Effector CD8-positive, alpha-beta T cell (primary cell): ENCODE data around the gene SPDYE5.
A peak's percentile ranks its signal among the peaks of the same experiment; 100 is the strongest.
"Not testable (repeated sequence)": the region's sequence is repeated elsewhere in the genome, so short reads cannot be mapped to it uniquely, and the experiment has no call there.

Experiments used
- DNase-seq: peaks from one replicate; lab custom pipeline; 2025; lab: John Stamatoyannopoulos, UW
- total RNA-seq, 4 experiments: gene quantifications; one replicate each; lab custom pipeline; 2026; lab: John Stamatoyannopoulos, UW

Gene SPDYE5
- 0 to 0.18 (median 0) reads per million in 4 experiments for total RNA-seq

DNA sequence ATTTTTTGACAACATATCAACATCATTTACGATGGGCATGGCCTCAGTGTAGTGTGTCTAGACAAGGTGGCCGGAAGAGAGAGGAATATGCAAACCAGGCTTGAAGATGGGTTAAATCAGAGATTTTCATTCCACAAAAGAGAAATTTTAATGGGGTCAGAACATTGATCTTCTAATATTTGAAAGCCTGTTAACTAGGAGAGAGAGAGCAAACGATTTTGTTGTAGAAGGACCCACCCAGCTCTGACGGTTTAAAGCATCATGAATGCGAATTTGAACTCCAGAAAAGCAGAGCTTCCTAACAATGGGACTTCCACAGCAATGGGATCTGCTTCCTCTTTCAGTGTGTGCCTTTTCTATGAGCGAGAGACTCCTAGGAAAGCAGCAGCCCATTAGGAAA, at the start of gene SPDYE5:
Gene SPDYE5, plus strand, starts transcription at position 301 of the 400 bp plus-strand sequence. CDS start 1,728 bp downstream, outside the sequence.
- DNase-seq = not testable (repeated sequence)

DNA sequence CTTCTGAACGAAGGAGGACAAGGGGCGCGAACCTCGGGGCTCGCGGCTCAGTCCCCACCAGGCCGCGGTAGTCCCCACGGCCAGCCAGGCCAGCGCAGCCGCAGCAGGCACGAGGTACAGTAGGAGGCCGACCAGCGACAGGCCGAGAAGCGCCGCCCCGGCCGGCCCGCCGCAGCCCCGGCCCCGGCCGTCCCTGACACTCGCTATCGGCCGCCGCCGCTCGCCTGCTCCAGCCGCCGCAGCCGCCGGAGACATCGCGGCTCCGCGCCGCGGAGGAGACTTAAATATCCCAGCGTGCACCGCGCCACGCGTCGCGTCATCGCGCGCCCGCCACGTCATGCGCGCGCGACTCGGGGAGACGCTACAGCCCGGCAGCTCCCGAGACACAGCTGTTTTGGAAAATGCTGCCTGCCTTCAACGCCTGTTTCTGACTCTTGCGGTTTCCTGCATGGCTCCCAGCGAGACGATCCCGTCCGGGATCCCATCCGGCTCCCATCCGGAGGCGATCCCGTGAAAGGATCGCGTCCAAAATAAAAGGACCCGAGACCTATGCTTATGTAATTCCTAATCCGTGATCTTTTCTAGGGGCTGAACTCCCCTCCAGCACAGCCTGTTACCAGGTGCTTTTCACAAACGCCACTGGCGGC, 49.5 kb upstream of the SPDYE5 start:
- peak; percentile 2 for DNase-seq

DNA sequence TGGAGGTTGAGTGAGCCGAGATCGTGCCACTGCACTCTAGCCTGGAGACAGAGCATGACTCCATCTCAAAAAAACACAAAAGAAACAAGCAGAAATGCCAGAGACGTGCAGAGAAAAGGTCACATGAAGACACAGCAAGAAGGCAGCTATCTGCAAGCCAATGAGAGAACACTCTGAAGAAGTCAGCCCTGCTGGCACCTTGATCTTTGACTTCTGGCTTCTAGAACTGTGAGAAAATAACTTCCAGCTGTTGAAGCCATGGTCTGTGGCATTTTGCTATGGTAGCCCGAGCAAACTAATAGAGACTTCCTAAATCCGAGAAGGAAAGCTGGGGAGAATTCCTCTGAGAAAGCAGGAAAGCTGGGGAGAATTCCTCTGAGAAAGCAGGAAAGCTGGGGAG, 42.2 kb upstream of the SPDYE5 start:
- not testable (repeated sequence) for DNase-seq

DNA sequence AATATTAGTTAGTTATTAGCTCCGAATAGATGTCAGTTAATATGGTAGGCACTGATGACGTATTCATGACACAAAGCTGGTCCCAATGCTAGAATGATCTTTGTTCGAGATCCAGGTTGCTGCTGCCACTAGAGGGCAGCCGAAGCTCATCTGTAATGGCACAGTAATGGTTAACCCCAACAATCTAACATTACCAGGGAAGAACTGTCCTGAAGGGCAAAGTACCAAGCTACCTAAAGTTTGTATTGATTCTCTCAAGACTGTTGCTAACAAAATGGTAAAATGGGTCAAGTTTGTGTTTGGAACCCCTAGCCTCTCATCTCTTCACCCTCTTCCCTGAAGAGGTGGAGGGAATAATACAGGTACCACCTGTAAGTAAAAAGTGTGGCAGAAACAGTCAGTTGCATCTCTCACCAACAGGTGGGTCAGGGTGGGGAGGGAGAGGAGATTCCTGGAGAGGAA, 39.6 kb upstream of the SPDYE5 start:
- not testable (repeated sequence) for DNase-seq

DNA sequence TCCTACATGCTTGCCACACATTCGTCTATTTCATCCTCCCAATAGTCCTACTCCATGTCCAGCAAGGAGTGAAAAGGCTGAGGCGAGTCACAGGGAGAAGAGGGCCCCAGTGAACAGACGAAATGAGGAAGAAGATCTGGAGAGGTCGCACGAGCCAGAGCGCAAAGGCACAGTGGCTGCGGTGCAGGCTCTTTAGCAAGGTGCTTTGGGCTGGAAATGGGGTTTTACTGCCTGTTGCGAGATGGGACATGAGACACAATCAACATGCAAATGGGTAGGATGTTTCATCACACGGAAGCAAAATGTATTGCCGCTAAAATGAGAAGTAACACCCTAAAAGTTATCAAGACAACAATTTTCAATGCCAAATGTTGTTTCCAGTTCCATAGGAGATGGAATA, 35.7 kb upstream of the SPDYE5 start:
- DNase-seq = not testable (repeated sequence)

DNA sequence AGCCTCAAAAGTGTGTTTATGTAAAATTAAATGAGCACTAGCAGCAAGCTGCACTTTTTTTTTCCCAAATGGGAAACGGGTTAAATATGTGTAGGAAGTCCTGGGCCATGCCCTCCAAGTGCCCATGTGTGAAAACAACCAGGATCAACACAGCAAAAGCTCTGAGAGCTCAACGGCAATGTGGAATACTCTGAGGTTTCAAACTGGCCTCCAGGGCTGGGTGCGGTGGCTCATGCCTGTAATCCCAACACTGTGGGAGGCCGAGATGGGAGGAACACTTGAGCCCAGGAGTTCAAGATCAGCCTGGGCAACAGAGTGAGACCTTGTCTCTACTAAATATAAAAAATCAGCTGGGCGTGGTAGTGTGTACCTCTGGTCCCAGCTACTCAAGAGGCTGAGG, 34.1 kb upstream of the SPDYE5 start:
- DNase-seq = not testable (repeated sequence)

DNA sequence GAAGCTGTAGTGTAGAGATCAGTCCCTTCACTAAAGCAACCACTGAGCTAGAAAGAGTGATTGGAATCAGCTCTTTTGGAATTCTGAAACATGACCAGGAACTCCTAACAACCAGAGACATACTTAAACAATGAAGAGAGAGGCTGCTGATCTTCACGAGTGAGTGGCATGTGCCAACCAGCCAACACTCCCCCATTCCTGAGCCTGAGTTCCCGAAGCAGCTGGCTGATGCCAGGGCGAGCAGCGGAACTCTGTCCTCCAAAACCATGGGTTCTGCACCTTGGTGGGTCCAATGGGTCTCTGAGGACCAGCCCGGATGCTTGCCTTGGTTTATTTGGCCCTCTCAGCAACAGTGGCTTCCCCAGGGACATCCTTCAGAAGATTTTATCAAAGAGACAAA, 31.6 kb upstream of the SPDYE5 start:
- not testable (repeated sequence) for DNase-seq

DNA sequence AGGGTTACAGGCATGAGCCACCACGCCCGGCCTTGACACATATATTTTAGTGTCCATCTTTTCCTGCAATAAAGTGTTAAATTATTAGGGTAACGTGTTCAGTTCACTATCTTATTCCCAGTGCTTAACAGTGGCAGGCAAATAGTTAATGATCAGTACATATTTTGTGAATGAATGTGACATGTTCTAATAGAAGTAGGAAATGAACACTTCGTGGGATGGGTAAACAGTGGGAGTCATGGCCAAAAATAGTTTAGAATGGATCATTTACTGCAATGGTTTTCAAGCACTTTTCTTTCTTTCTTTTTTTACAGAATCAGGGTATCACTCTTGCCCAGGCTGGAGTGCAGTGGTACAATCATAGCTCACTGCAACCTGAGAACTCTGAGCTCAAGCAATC, 22.0 kb upstream of the SPDYE5 start:
- not testable (repeated sequence) for DNase-seq

GRCh38 chr7:75477457-75477856, 14.7 kb upstream of the SPDYE5 start:
- not testable (repeated sequence) for DNase-seq

DNA sequence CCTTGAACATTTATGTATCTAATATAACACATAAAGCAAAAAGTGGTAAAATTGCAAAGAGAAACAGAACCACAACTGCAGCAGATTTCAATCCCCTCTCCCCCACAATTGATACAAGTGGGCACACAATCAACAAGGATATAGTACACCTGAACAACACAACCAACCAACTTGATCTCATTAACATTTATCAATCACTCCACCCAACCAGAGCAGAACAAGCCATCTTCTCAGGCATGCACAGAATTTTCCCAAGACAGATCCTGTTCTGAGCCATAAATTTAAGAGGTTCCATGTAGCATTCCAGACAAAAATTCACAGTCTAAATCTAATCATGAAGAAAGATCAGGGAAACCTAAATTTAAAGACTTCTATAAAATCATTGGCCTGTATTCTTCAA, 11.8 kb upstream of the SPDYE5 start:
- not testable (repeated sequence) for DNase-seq

DNA sequence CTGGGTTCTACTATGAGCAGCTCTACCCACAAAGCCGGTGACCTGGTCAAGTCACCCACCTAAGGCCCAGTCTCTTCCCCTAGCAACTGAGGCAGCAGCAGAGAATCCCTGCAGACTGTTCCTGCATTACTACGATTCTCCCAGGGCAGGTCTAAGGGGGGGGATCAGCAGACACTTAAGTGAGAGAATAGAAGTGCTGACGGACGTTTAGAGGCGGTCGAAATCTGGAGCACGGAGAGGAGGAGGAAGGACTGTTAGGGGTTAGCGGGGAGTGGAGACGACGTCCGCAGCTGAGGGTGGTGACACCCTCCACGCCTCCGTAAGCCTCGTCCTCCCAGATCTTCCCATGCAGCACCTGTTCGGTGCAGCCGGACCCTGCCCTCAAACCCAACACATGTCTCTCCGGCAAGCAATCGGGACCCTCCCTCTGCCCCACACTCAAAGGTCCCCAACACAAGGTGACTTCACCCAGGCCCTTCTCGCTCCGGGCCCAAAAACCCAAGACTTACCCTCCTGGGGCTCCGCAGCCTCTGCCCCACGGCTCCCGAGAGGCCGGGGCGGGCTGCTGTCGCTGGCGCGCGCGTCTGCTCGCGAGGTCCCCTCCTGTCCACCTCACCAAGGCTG, 6.7 kb upstream of the SPDYE5 start:
- DNase-seq = not testable (repeated sequence)

DNA sequence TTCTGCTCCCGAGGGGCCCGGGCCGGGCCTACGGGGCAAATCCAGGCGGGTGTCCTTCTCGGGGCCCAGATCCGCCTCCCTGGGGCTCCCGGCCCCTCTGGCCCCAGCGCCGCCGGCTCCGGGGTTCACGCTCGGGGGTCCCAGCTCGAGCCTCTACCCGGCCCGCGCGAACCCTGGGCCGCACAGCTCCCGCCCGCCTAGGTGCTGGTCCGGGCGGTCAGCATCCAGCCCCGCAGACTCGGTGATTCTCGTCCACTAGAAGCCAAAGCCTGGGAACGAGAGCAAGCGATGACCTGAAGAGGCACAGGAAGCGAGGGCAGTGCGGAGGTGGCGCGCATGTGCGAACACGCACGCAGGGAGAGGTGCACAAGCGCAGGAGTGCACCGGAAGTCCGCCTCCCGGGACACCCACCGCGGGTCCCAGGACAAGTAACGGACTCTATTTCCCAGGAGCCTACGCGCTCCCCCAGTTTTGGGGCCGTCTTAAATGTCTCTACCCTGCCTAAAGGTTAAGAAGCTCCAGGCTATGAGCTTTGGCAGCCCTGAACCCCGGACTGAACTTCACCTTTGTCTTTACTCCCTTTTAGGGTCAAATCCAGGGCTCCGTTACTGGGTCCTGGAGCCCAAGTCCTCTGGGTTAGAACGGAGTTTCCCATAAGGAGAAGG, 6.0 kb upstream of the SPDYE5 start, which contains the start of gene POM121C:
Gene POM121C, minus strand, starts transcription at position 321 of the 665 bp plus-strand sequence. CDS start 44,803 bp downstream, outside the sequence.
- DNase-seq = peak; percentile 73

GRCh38 chr7:75509033-75509432, 16.9 kb downstream of the SPDYE5 start:
- not testable (repeated sequence) for DNase-seq

DNA sequence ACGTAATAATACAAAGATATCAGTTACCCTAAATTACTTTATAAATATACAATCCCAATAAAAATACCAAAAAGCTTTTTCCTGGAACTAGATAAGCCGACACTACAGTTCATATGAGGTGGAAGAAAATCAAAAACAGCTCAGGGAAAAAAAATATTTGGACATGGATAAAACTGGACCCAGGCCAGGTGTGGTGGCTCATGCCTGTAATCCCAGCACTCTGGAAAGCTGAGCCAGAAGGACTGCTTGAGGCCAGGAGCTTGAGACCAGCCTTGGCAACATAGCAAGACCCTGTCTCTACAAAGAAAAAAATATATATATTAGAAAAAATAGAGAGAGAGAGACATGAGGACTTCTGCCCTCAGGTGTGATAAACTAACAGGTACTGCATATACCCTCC, 26.7 kb downstream of the SPDYE5 start:
- not testable (repeated sequence) for DNase-seq

DNA sequence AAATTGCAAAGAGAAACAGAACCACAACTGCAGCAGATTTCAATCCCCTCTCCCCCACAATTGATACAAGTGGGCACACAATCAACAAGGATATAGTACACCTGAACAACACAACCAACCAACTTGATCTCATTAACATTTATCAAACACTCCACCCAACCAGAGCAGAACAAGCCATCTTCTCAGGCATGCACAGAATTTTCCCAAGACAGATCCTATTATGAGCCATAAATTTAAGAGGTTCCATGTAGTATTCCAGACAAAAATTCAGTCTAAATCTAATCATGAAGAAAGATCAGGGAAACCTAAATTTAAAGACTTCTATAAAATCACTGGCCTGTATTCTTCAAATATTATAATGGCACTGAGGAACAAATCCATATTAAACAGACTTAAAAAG, 29.6 kb downstream of the SPDYE5 start:
- not testable (repeated sequence) for DNase-seq

DNA sequence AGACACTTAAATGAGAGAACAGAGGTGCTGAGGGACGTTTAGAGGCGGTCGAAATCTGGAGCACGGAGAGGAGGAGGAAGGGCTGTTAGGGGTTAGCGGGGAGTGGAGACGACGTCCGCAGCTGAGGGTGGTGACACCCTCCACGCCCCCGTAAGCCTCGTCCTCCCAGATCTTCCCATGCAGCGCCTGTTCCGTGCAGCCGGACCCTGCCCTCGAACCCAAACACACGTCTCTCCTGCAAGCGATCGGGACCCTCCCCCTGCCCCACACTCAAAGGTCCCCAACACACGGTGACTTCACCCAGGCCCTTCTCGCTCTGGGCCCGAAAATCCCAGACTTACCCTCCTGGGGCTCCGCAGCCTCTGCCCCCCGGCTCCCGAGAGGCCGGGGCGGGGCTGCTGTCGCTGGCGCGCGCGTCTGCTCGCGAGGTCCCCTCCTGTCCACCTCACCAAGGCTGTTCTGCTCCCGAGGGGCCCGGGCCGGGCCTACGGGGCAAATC, 35.2 kb downstream of the SPDYE5 start:
- not testable (repeated sequence) for DNase-seq

- no peak for DNase-seq
Observed at GRCh38 chr7:75531359-75531821, 39.3 kb downstream of the SPDYE5 start.

GRCh38 chr7:75532639-75533038, 40.5 kb downstream of the SPDYE5 start:
- DNase-seq = no peak

DNA sequence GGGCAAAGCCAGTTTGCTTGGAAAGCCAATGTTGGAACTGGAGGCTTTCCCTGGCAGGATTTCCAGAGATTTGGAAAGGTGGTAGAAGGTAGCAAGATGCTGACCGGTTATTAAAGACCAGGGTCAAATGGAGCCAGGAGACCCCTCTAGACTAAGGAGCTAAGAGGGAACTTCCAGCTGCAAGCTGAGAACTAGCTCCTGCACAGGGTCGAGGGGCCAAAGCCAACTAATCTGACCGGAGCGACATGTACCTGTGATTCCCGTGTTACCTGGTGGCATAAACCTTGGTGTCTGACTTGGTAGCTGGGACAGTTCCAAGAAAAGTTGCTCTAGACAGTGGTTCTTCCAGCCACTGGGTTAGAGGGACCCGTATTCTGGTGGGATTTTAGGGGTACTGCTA, 41.8 kb downstream of the SPDYE5 start:
- no peak for DNase-seq

DNA sequence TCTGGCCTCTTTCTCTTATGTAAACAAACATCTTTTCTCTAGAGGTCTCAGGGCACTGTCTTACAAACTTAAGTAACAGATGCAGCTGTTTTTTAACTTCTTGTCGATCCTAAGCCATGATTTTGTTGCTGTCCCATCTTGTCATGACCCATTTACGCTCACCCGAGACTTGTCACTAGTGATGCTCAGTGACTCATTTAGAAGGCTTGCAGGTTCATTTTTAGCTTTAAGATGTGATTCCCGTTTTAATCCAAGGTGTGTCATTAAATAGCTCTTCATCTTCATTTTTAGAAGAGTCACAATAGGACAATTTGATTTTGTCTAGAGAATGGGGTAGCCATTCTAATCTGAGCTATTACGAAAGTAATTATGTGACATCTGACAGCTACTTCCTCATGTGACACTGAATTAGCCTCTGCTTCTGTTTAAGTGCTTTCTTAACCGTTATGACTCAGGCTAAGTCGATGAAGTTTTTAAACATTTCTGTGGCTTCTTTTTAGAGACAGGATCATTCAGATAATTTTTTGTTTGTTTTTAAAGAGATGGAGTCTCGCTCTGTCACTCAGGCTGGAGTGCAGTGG, 42.7 kb downstream of the SPDYE5 start:
- no peak for DNase-seq

DNA sequence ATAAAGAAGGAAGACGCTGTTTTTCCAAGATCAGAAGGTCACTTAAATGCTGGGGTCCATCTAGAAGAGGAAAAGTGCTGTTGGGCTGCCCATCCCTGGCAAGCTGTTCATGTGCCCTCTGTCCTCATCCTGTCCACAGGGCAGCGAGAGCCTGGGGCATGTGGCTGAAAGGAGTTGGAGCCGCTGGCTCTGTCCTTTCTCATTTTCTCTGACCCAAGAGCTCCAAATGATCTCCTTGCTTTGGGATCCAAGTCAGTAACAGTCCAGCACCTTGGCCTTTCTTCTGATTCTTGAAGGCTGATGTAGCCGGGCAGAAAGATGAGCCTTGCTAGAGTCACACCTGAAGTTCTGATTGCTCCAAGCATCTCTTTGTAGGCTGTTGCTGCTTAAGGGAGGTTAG, 44.4 kb downstream of the SPDYE5 start:
- no peak for DNase-seq

DNA sequence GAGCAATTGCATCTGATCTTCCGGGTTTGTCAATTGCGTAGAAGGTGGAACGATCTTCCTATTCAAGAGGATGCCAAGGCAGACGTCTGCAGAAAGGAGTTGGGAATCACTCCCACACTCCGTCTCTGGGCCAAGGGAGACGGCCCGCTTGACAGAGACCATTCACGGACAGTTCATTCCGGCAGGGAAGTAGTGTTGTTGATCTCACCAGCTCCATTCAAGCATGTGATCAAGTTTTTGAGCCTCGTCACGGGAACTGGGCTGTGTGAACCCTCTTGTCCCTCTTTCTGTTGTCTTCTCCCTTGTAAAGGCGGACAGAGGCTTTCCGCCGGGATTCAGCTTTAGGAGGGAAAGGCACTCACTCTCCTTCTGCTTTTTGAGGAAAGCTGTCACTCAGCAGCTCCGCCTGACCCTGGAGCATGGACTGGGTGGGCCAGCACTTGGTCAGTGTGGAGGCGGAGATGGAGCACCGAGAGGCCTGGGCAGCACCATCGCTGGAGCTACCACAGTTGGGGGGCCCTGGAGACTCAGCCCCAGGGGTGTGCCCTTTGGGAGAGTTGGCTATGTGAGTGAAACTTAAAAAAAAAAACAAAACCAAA, 44.9 kb downstream of the SPDYE5 start:
- no peak for DNase-seq
